A549 (cell line): ENCODE results near the gene TACSTD2. TPM values are rescaled to one million over a fixed set of nuclear protein-coding genes. Genes with fewer than 3 reads are reported as not detected.
"Not testable (repeated sequence)": the region's sequence is repeated elsewhere in the genome, so short reads cannot be mapped to it uniquely, and the experiment has no call there.

ENCODE experiments used
- ATAC-seq, 2 experiments: fragments of 200-7000 bp in 1 of 2; fragments of >200 bp in 1 of 2; cut with Nextera tagmentation in 1 of 2; cut with Tn5 transposase in 1 of 2; 3 replicates each; pipeline versions ENCODE4 v1.8.0 to v1.9.1; 2018 to 2020; ENCODE audit warnings: mild to moderate bottlenecking in 1 of 2, moderate library complexity in 1 of 2
- CTCF ChIA-PET: fragments of 300-600 bp; sonication (Branson Sonifier 250); formaldehyde crosslinking; extraction: SDS; loops from one replicate; lab custom pipeline; 2021; ENCODE audit warnings: antibody characterized with exemption, inconsistent platforms; lab: Yijun Ruan, JAX
- POLR2A ChIA-PET: fragments of 350-600 bp; formaldehyde crosslinking; extraction: SDS; loops from one replicate; lab custom pipeline; 2021; ENCODE audit warnings: antibody characterized with exemption, inconsistent platforms; lab: Yijun Ruan, JAX
- DNase-seq, 2 experiments: peaks; one replicate each; pipeline versions ENCODE4 v3.0.0 to v3.0.0-alpha.2; 2011 to 2016; ENCODE audit warnings: low read depth in 1 of 2, low spot score in 1 of 2
- FAIRE-seq: peaks from 2 replicates; lab custom pipeline; 2011; peaks lifted over from hg19 to GRCh38; lab: Jason Lieb, UNC
- H3K27ac ChIP-seq, 2 experiments: fragments of >200 bp; sonication (Bioruptor Twin); formaldehyde crosslinking; 3 replicates each; pipeline ENCODE4 v1.5.1; 2016 to 2017
- H3K4me1 ChIP-seq: fragments of >200 bp; sonication (Bioruptor Twin); formaldehyde crosslinking; 3 replicates; pipeline ENCODE4 v1.6.1; 2016
- H3K4me2 ChIP-seq: fragments of >200 bp; sonication (Bioruptor Twin); formaldehyde crosslinking; 3 replicates; pipeline ENCODE4 v1.6.1; 2016
- H3K4me3 ChIP-seq: fragments of >200 bp; sonication (Bioruptor Twin); formaldehyde crosslinking; 3 replicates; pipeline ENCODE4 v1.5.1; 2016
- H3K9me3 ChIP-seq: fragments of >200 bp; sonication (Bioruptor Twin); formaldehyde crosslinking; 3 replicates; pipeline ENCODE4 v1.6.1; 2016
- BCL3 ChIP-seq: fragments of >200 bp; sonication (Bioruptor Twin); formaldehyde crosslinking; IDR thresholded peaks from 3 replicates; pipeline ENCODE4 v1.6.1; 2016
- CHD2 ChIP-seq: fragments of 150-350 bp; IDR thresholded peaks from 2 replicates; pipeline ENCODE4 v1.6.1; 2014; ENCODE audit warnings: low read length; ENCODE audit not compliant: partially characterized antibody
- CHD4 ChIP-seq: fragments of 200-600 bp; sonication (generic); IDR thresholded peaks from 2 replicates; pipeline ENCODE4 v1.6.1; 2016; ENCODE audit warnings: antibody characterized with exemption, mild to moderate bottlenecking, borderline replicate concordance
- EHMT2 ChIP-seq: fragments of 200-600 bp; sonication (generic); IDR thresholded peaks from 2 replicates; pipeline ENCODE4 v1.6.1; 2016; ENCODE audit warnings: antibody characterized with exemption, low read depth, mild to moderate bottlenecking, moderate library complexity
- ELK1 ChIP-seq: fragments of 150-350 bp; IDR thresholded peaks from 2 replicates; pipeline ENCODE4 v1.6.1; 2014; ENCODE audit warnings: low read depth, mild to moderate bottlenecking, low read length
- GATA3 ChIP-seq: IDR thresholded peaks from 2 replicates; pipeline ENCODE4 v1.6.1; 2012; ENCODE audit warnings: borderline replicate concordance
- HDAC2 ChIP-seq: fragments of 200-600 bp; sonication (generic); IDR thresholded peaks from 2 replicates; pipeline ENCODE4 v1.6.1; 2016
- HES2 ChIP-seq: fragments of >200 bp; sonication (Bioruptor Twin); formaldehyde crosslinking; IDR thresholded peaks from 2 replicates; pipeline ENCODE4 v1.6.1; 2016
- HOXA7 ChIP-seq: fragments of 250-450 bp; sonication (Bioruptor Pico); IDR thresholded peaks from 2 replicates; pipeline ENCODE4 v1.5.0; 2020; ENCODE audit warnings: mild to moderate bottlenecking, moderate library complexity
- MAFK ChIP-seq: fragments of 450-650 bp; IDR thresholded peaks from 2 replicates; pipeline ENCODE4 v1.6.1; 2014; ENCODE audit not compliant: partially characterized antibody
- MAX ChIP-seq: IDR thresholded peaks from 2 replicates; pipeline ENCODE4 v1.6.1; 2012
- MAZ ChIP-seq: fragments of 150-350 bp; IDR thresholded peaks from 2 replicates; pipeline ENCODE4 v1.6.1; 2014; ENCODE audit warnings: antibody characterized with exemption, low read depth, low read length, borderline replicate concordance
- MYC ChIP-seq: IDR thresholded peaks from 2 replicates; pipeline ENCODE4 v1.6.1; 2012; ENCODE audit warnings: mild to moderate bottlenecking, inconsistent platforms, low read length, improper control_type of control experiment, borderline replicate concordance
- NFE2L2 ChIP-seq: fragments of 150-350 bp; conservative IDR thresholded peaks from 2 replicates; pipeline ENCODE4 v1.6.1; 2014; ENCODE audit warnings: low read length
- POLR2A ChIP-seq: IDR thresholded peaks from 2 replicates; pipeline ENCODE4 v1.6.1; 2012; ENCODE audit warnings: mild to moderate bottlenecking, low read length
- RAD21 ChIP-seq, 2 experiments: fragments of >200 bp in 1 of 2; sonication (Bioruptor Twin) in 1 of 2; formaldehyde crosslinking in 1 of 2; IDR thresholded peaks in 1 of 2; conservative IDR thresholded peaks in 1 of 2; 2 replicates in 1 of 2; 3 replicates in 1 of 2; pipeline ENCODE4 v1.6.1; 2012 to 2018; ENCODE audit warnings: inconsistent platforms in 1 of 2
- SREBF2 ChIP-seq: fragments of 450-650 bp; IDR thresholded peaks from 2 replicates; pipeline ENCODE4 v1.6.1; 2014; ENCODE audit warnings: mild to moderate bottlenecking, moderate library complexity
- TP53 ChIP-seq: fragments of 250-450 bp; sonication (Bioruptor Pico); IDR thresholded peaks from 2 replicates; pipeline ENCODE4 v1.5.0; 2021; ENCODE audit warnings: mild to moderate bottlenecking, moderate library complexity
- ZSCAN20 ChIP-seq: fragments of 250-450 bp; sonication (Bioruptor Pico); IDR thresholded peaks from 2 replicates; pipeline ENCODE4 v1.8.0; 2022; ENCODE audit warnings: mild to moderate bottlenecking, moderate library complexity
- WGBS: methylation state at CpG from one replicate; pipeline ENCODE4 v1.1.6; 2017; ENCODE audit errors: missing lambda C conversion rate; 5-methylcytosine and 5-hydroxymethylcytosine counted together
- polyA plus RNA-seq, 4 experiments: library from polyadenylated mRNA; depleted of rRNA in 3 of 4; stranded (reverse); fragments of >200 nt; fragmentation: RNase III in 1 of 4; extraction: RNeasy Plus Mini Kit Qiagen cat#74134 plus additional on column Dnase treatment in 1 of 4; gene quantifications; 2 replicates in 3 of 4; 3 replicates in 1 of 4; pipeline ENCODE4 v1.2.3, GENCODE V29; 2011 to 2017
- TF ChIP-seq, protein P1 (sequence below): fragments of 250-450 bp; sonication (Bioruptor Pico); IDR thresholded peaks from 2 replicates; pipeline ENCODE4 v1.5.0; 2021; ENCODE audit warnings: mild to moderate bottlenecking, moderate library complexity, borderline replicate concordance

The TACSTD2 gene
- polyA plus RNA-seq, 2 of the 4 experiments (the other 2 are of a cell fraction), result not detected

- no peaks in the 10 kb centered on the region for H3K9me3 ChIP-seq
- TF ChIP-seq HES2, result no peak
- TF ChIP-seq ZSCAN20 (CRISPR knock-in tag), result no peak
- no peak for TF ChIP-seq ELK1
- TF ChIP-seq, protein P1, sequence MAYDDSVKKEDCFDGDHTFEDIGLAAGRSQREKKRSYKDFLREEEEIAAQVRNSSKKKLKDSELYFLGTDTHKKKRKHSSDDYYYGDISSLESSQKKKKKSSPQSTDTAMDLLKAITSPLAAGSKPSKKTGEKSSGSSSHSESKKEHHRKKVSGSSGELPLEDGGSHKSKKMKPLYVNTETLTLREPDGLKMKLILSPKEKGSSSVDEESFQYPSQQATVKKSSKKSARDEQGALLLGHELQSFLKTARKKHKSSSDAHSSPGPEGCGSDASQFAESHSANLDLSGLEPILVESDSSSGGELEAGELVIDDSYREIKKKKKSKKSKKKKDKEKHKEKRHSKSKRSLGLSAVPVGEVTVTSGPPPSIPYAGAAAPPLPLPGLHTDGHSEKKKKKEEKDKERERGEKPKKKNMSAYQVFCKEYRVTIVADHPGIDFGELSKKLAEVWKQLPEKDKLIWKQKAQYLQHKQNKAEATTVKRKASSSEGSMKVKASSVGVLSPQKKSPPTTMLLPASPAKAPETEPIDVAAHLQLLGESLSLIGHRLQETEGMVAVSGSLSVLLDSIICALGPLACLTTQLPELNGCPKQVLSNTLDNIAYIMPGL, result no peak
- no peak for TF ChIP-seq HOXA7 (CRISPR knock-in tag)
- TF ChIP-seq NFE2L2, result no peak
- TF ChIP-seq CHD4, result no peak
- no peak for TF ChIP-seq MYC
- TF ChIP-seq MAX, result no peak
- no peak for TF ChIP-seq BCL3
- no peak for TF ChIP-seq EHMT2
- TF ChIP-seq POLR2A, result no peak
- no peak for TF ChIP-seq GATA3
- TF ChIP-seq RAD21 (conservative IDR thresholded peaks at IDR 0.05 in 1 of 2, IDR thresholded peaks at IDR 0.05 in 1 of 2), result no peak
- TF ChIP-seq MAFK, result no peak
- no peak for TF ChIP-seq TP53 (CRISPR knock-in tag)
- no peak for TF ChIP-seq CHD2
- TF ChIP-seq SREBF2, result no peak
- TF ChIP-seq MAZ, result no peak
- no peak for TF ChIP-seq HDAC2
- TF ChIP-seq, all 56 proteins: peak for 0
- H3K4me3 ChIP-seq, result no peak overlapping the region
- no peaks in the 10 kb centered on the region for H3K4me1 ChIP-seq
- H3K4me2 ChIP-seq, result no peak overlapping the region
- 36% methylated on average over 3 of the region's 3 CpGs for WGBS
- ChIA-PET POLR2A (interaction anchor here (0.5 kb wide), 1 partner anchor 869 kb away, joined by 5 read pairs; no protein-coding TSS in a partner anchor), CTCF (interaction anchor here (1.0 kb wide), 1 partner anchor 86 kb away, joined by 3 read pairs; no protein-coding TSS in a partner anchor)
- H3K27ac ChIP-seq, result no peak overlapping the region
- FAIRE-seq, result no peak
- no peak for ATAC-seq
- no peak for DNase-seq
These were observed 10.7 kb downstream of the TACSTD2 start for GRCh38 chr1:58566339-58566738.

DNA sequence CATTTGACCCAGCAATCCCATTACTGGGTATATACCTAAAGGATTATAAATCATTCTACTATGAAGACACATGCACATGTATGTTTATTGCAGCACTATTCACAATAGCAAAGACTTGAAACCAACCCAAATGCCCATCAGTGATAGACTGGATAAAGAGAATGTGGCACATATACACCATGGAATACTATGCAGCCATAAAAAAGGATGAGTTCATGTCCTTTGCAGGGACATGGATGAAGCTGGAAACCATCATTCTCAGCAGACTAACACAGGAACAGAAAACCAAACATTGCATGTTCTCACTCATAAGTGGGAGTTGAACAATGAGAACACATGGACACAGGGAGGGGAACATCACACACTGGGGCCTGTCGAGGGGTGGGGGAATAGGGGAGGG, 13.3 kb downstream of the TACSTD2 start:
- POLR2A ChIA-PET, H3K9me3 ChIP-seq: not testable (repeated sequence)

More for the DNA sequence above, 13.3 kb downstream of the TACSTD2 start:
- not testable (repeated sequence) for H3K27ac ChIP-seq, H3K4me1 ChIP-seq, FAIRE-seq, DNase-seq, H3K4me2 ChIP-seq, ATAC-seq, H3K4me3 ChIP-seq
- CTCF ChIA-PET, result interaction anchor here (1.1 kb wide), 1 partner anchor 89 kb away, joined by 3 read pairs; no protein-coding TSS in a partner anchor
- no CpG with 5 or more reads among the region's 1 CpG for WGBS
